Fibroblast of skin of left quadriceps (primary cell): ENCODE results near the gene RGP1.

ENCODE experiments used
- DNase-seq, 2 experiments: peaks; one replicate each; pipeline ENCODE4 v3.0.0-alpha.2; 2013; ENCODE audit warnings: low read depth in 2 of 2

Gene RGP1

DNA sequence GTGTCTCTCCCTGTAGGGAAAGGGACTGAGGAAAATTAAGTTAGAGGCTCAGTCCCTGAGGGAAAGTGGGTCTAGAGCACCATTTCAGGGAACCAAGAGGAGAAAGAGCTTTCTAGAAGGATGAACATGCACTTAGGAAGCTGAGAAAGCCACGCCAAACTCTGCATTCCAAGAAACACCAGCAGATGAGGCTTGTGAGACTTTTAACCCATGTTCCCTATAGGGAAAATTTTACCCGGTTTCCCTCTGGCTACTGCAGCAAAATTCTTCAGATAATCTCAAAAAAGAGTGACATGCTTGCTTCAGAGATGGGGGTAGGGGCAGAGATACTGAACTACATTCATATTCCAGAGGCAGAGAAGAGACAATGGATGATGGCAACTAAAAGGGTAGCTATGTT lies 25.7 kb upstream of the RGP1 start:
- DNase-seq = no peak

DNA sequence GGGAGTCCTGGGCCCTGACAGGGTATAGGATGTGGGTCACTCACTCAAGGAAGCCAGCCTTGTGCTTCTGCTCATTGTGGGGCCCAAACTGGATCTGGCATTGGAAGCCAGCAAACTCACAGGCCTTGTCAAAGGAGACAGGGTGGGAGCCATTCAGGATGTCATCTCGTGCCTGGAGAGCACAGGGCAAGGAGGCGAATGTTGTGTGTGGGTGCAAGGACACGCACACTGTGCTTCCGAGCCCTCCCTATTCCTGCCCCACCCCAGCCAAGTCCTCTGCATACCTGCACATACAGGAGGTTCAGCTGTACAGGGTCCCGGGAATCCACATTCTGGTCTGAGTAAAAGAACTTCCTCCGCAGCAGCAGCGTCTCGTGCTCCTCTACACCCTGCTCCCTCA lies 25.2 kb upstream of the RGP1 start:
- no peak for DNase-seq

GRCh38 chr9:35725362-35725761 lies 23.7 kb upstream of the RGP1 start:
- DNase-seq = no peak

DNA sequence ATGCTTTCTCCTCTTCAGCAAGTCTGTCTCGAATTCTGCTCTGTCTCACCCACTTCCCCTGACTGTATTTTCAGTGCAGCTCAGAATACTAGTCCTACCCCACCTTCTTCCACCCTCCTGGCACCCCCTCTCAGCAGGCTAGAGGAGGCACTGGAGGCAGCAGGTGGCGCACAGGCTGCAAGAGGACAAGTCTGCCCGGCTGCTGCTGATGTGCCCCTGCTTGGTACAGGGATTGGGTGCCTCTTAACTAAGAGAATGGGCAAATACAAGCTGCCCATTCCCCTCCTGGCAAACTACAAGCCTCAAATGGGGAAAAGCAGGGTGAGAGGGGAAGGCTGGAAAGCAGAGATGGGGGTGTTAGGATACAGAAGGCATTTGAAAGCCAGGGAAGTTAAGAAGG lies 22.2 kb upstream of the RGP1 start:
- no peak for DNase-seq

- DNase-seq = no peak
Measured at GRCh38 chr9:35727676-35728040, 21.4 kb upstream of the RGP1 start.

DNA sequence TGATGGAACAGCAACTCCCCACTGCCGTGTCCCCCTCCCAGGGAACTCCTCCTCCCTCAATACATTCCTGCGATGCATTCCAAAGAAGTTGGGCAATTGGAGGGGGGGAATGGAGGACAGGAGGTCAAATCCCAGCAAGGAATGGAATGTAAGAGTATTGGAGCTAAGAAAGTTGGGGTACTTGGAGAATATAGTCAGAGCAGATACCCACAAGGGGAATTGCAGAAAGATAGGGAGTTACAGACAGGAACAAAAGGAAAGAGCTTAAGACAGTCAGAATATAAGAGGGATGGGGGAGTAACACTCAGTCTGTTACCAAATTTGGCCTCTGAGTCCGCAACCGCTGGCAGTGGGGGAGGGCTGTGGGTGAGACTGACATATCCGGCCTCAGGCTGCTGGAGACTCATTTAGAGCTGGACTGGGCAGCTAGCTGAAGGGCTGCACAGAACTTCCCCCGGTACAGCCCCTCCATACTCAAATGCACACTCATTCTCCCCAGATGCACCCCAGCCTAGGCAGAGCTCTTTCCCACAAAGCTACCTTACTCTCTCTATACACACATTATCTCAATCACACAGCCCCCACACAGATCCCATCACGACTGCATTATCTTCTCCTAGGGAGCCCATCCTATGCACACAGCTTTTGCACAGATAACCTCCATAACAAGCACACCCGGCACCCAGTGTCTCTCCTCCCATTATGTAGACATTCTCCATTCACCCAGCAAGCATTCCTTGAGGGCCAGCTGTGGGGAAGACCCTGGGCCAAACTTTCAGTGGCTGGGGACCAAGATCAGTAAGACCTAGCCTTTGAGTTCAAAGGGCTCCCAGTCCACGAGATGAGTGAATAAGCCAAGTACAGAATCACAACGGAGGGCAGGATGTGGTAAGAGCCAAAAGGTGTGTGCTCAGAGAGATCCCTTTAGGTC lies 20.8 kb upstream of the RGP1 start:
- peak; percentile 88 to 90 for DNase-seq

DNA sequence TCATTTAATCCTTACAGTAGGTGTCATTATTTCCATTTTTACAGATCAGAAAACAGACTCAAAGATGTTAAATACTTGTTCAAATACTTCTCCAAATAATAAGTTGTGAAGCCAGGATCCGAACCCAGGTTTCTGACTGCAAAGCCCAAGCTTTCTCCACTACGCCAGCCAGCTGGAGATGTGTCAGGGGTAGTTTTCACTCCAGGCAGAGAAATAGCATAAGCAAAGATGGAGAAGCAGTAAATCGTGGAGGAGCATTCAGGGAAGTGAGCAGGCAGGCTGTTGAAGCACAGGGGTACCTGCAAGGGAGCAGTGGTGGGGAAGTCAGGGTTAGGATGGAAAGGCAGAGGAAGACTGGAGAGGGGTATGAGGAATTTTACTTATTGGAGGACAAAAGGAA lies 20.0 kb upstream of the RGP1 start:
- DNase-seq = no peak

DNA sequence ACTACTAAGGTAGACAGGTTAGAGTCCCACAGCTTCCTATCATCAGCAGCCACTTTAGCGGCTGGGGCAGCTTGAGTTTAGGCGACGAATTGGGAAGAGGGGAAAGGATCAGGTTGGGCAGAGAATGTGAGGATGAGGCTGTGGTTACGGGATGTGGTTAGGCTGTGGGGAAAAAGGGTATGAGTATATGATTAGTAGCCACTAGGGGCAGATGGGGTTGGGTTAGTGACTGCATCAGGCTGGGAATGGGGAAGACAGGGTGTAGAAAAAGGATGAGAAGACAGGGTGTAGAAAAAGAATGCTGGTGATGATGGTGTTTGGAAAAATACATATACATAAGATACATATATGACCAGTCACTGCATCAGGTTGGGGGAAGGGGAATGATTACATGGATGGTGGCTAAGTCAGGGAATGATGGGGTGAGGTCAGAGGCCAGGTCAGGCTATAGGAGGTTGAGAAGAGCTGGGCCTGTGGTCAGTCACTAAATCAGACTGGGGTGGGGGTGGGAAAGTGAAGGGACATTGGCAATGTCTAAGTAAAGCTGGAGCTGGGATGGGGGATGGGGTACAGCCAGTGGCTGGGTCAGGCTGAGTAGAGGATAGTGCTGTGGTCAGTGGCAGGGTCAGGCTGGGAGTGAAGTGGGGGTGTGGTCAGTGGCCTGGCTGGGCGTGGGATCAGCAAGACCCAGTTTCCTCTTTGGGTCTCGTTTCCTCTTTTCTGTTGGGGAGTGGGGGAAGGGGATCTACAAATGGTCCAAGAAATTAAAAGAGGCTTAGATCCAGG lies 19.2 kb upstream of the RGP1 start:
- peak; percentile 77 for DNase-seq

- no peak for DNase-seq
Measured at GRCh38 chr9:35730486-35730854, 18.6 kb upstream of the RGP1 start.

GRCh38 chr9:35731415-35732184 lies 17.5 kb upstream of the RGP1 start:
- DNase-seq = no peak

DNA sequence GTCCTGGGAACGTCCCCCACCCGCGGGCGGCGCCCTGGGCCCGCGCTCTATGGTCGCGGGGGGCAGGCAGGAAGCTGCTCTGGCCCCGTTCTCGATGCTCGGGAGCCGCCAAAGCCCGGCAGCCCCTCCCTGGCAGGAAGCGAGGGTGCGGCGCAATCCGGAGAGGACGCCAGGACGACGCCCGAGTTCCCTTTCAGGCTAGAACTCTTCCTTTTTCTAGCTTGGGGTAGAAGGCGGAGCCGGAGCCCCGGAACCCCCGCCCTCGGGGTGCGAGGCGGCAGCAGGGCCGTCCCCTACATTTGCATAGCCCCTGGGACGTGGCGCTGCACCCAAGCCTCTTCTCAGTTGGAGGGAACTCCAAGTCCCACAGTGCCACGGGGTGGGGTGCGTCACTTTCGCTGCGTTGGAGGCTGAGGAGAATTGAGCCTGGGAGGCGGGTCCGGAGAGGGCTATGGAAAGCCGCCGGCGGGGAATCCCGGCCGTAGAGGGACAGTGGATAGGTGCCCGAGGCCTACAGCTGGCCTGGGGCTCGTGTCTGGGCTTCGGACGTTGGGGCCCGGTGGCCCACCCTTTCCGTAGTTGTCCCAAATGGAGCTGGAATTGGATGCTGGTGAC lies 16.8 kb upstream of the RGP1 start, which contains the start of the genes CREB3 and TLN1:
CREB3 (plus strand) TSS at position 482 of the 615 bp plus-strand sequence; CDS start at position 589, 107 bp downstream.
TLN1 (minus strand) TSS at position 11 of the 615 bp plus-strand sequence. CDS start 6,501 bp downstream, outside the sequence.
- DNase-seq = peak; percentile 98

GRCh38 chr9:35732800-35733541 lies 16.1 kb upstream of the RGP1 start:
- DNase-seq = no peak

DNA sequence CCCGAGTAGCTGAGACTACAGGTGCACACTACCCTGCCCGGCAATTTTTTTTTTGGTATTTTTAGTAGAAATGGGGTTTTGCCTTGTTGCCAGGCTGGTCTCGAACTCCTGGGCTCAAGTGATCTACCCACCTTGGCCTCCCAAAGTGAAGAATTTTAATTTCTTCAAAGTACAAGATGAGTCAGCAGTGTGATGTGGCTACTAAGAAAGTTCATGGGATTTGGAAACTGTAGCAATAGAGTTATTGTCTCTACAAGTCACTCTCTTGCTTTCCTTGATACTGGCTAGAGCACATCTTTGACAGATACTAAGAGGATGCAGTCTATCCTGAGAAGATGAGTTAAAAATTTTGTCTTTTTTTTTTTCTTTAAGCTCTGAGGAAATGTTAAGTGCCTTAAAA lies 15.0 kb upstream of the RGP1 start:
- no peak for DNase-seq

DNA sequence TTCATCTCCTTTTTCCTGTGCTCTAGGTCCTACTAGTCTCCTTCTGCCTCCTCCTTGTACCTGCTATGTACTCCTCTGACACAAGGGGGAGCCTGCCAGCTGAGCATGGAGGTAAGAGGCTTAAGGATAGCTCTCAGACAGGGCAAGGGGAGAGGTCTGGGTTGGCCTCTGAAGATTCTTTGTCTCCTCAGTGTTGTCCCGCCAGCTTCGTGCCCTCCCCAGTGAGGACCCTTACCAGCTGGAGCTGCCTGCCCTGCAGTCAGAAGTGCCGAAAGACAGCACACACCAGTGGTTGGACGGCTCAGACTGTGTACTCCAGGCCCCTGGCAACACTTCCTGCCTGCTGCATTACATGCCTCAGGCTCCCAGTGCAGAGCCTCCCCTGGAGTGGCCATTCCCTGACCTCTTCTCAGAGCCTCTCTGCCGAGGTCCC lies 12.9 kb upstream of the RGP1 start:
- DNase-seq = peak; percentile 37 to 46

GRCh38 chr9:35737143-35737542 lies 11.9 kb upstream of the RGP1 start:
- no peak for DNase-seq

DNA sequence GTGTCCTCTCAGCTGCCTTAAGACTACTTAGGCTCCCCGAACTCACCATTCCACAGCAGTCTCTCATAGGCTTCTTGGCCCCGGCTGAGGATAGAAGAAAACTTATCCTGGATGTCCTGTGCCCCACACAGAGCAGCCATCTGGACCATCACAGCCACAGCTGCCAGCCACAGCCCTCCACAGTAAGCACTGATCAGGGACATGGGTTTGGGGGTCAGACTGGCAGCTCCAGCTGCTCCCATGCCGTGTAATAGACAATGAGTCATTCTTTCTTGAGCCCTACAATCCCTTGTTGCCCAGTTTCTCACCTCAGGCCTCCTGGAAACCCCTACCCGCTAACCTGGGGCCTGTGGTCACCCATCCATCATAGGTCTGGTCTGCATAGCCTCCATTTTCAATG lies 10.9 kb upstream of the RGP1 start:
- no peak for DNase-seq

GRCh38 chr9:35738924-35739323 lies 10.2 kb upstream of the RGP1 start:
- no peak for DNase-seq

- DNase-seq = no peak
Measured at GRCh38 chr9:35740243-35740642, 8.8 kb upstream of the RGP1 start.

DNA sequence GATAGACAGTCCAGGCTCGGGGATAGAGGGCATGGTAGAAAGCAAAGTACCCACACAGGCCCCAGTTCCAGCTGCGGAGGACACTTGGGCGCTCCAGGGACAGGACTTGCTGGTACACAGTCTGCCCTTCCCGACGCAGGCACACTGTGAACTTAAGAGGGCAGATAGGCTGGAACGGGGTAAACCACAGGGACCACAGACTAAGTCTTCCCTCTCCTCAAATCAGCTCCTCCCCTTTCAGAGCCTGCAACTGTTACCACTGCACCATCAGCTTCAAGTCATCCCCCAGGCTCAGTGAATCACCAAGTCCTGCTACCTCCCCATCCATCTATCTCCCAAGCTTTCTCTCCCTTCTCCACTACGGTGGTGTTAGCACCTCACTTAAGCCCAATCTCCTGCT lies 7.3 kb upstream of the RGP1 start:
- no peak for DNase-seq

DNA sequence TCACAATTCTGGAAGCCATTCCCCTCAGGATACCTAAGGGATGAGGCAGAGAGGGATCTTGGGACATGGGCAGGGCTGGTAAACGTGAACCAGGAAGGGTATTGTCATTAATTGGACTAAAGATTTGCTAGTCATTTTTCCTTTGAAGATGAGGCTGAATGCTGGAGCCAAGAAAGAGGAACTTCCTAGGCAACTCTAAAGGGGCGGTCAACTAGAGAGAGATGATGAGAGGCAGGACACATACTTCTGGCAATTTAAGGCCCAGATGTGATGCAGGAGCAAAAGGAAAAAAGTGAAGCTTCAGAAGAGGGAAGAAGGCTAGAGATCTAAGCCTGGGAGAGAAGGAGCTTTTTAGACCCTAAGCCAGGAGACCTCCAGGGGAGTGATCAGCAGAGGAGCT lies 5.6 kb upstream of the RGP1 start:
- no peak for DNase-seq
